K562 (cell line): ENCODE data around the gene ADGRB3.

Experiments used
- CTCF ChIP-seq, 3 experiments: IDR thresholded peaks in 2 of 3; conservative IDR thresholded peaks in 1 of 3; 2 replicates each; pipeline ENCODE4 v1.5.1; 2011 to 2012; ENCODE audit warnings: low read length in 3 of 3, mild to moderate bottlenecking in 3 of 3, control low read depth in 2 of 3, improper control_type of control experiment in 1 of 3, inconsistent platforms in 1 of 3, low read depth in 1 of 3, mixed read lengths in 1 of 3, moderate library complexity in 1 of 3; ENCODE audit not compliant: insufficient read depth in 2 of 3
- ELF2 ChIP-seq: fragments of 250-450 bp; sonication (Bioruptor Pico); IDR thresholded peaks from 2 replicates; pipeline ENCODE4 v1.5.0; 2021; ENCODE audit warnings: mild to moderate bottlenecking
- EP400 ChIP-seq: fragments of 450-650 bp; IDR thresholded peaks from 2 replicates; pipeline ENCODE4 v1.6.1; 2017; ENCODE audit warnings: antibody characterized with exemption, mild to moderate bottlenecking, moderate library complexity
- LCOR ChIP-seq: sonication (generic); formaldehyde crosslinking; IDR thresholded peaks from 2 replicates; pipeline ENCODE4 v1.8.0; 2022; ENCODE audit warnings: mild to moderate bottlenecking, missing genetic modification reagents
- POLR2A ChIP-seq: fragments of 450-650 bp; conservative IDR thresholded peaks from 2 replicates; pipeline ENCODE4 v1.6.1; 2016
- POLR2AphosphoS5 ChIP-seq: IDR thresholded peaks from 2 replicates; pipeline ENCODE4 v1.6.1; 2011; ENCODE audit warnings: mild to moderate bottlenecking, low read depth, low read length, moderate library complexity; ENCODE audit not compliant: control insufficient read depth, insufficient read depth
- RFX5 ChIP-seq: IDR thresholded peaks from 2 replicates; pipeline ENCODE4 v1.6.1; 2011; ENCODE audit warnings: low read depth, mild to moderate bottlenecking, improper control_type of control experiment, low read length
- RNF219 ChIP-seq: fragments of 250-450 bp; sonication (Bioruptor Pico); IDR thresholded peaks from 2 replicates; pipeline ENCODE4 v1.5.0; 2022; ENCODE audit warnings: mild to moderate bottlenecking
- SIN3B ChIP-seq: fragments of 450-650 bp; IDR thresholded peaks from 2 replicates; pipeline ENCODE4 v1.6.1; 2017; ENCODE audit warnings: low read depth, mild to moderate bottlenecking, moderate library complexity
- ZNF124 ChIP-seq: sonication (generic); formaldehyde crosslinking; IDR thresholded peaks from 2 replicates; pipeline ENCODE4 v1.8.1; 2022; ENCODE audit warnings: missing genetic modification reagents
- ZNF232 ChIP-seq: sonication (generic); formaldehyde crosslinking; IDR thresholded peaks from 2 replicates; pipeline ENCODE4 v1.8.0; 2022; ENCODE audit warnings: mild to moderate bottlenecking, missing genetic modification reagents
- ZNF431 ChIP-seq: sonication (generic); formaldehyde crosslinking; IDR thresholded peaks from 2 replicates; pipeline ENCODE4 v1.8.0; 2022; ENCODE audit warnings: mild to moderate bottlenecking, missing genetic modification reagents
- ZNF740 ChIP-seq, 3 experiments: fragments of 200-800 bp in 1 of 3; sonication (Bioruptor generic) in 1 of 3; sonication (generic) in 1 of 3; formaldehyde crosslinking in 1 of 3; IDR thresholded peaks; 2 replicates each; pipeline versions ENCODE4 v1.6.1 to v1.8.0; 2016 to 2022; ENCODE audit warnings: mild to moderate bottlenecking in 2 of 3, missing compliant biosample characterization in 2 of 3, missing genetic modification characterization in 2 of 3, missing genetic modification reagents in 1 of 3

- no peak for TF ChIP-seq ZNF431
- no peak for TF ChIP-seq ZNF124 (CRISPR knock-in tag)
- TF ChIP-seq RNF219 (CRISPR knock-in tag), result no peak
- TF ChIP-seq ZNF740 (CRISPR knock-in tag; IDR thresholded peaks at IDR 0.05), result no peak
- no peak for TF ChIP-seq ZNF740 (tag; IDR thresholded peaks at IDR 0.05)
- no peak for TF ChIP-seq EP400
- TF ChIP-seq SIN3B, result no peak
- TF ChIP-seq LCOR, result no peak
- no peak for TF ChIP-seq POLR2A
- TF ChIP-seq ELF2 (CRISPR knock-in tag), result no peak
- no peak for TF ChIP-seq CTCF (IDR thresholded peaks at IDR 0.05 in 2 of 3, conservative IDR thresholded peaks at IDR 0.05 in 1 of 3; ENCODE audit: insufficient read depth in 2 of 3, low read depth in 1 of 3, low read length in 3 of 3)
- no peak for TF ChIP-seq RFX5
- no peak for TF ChIP-seq ZNF232
- no peak for TF ChIP-seq POLR2AphosphoS5
These were observed 673.5 kb downstream of the ADGRB3 start for GRCh38 chr6:69308584-69308983.
